K562 (cell line): ENCODE results near the gene ARF4. TPM values are rescaled to one million over a fixed set of nuclear protein-coding genes. Genes with fewer than 3 reads are reported as not detected.

ENCODE experiments used
- ATAC-seq: fragments of 200-7000 bp; cut with Tn5 transposase; 3 replicates; pipeline ENCODE4 v1.9.1; 2020; ENCODE audit warnings: moderate library complexity
- BruUV-seq: library from RNA; stranded (reverse); fragments of 400-500 nt; replicated peaks from 2 replicates; lab custom pipeline; 2021; lab: Mats Ljungman, UMichigan
- CTCF ChIA-PET: fragments of 300-600 bp; formaldehyde crosslinking; extraction: SDS; loops from one replicate; lab custom pipeline; 2021; ENCODE audit warnings: low intra/inter-chr PET ratio; lab: Yijun Ruan, JAX
- POLR2A ChIA-PET: fragments of 300-600, 350-650 bp; sonication (Branson Sonifier 250); formaldehyde crosslinking; extraction: SDS; loops from one replicate; lab custom pipeline; 2021; ENCODE audit warnings: antibody characterized with exemption, inconsistent platforms; lab: Yijun Ruan, JAX
- DNase-seq, 4 experiments: peaks; one replicate each; pipeline versions ENCODE4 v3.0.0 to v3.0.0-alpha.2; 2011 to 2018; ENCODE audit warnings: low spot score in 3 of 4, mixed read lengths in 3 of 4; ENCODE audit errors: extremely low read depth in 1 of 4
- FAIRE-seq: peaks from 2 replicates; lab custom pipeline; 2011; peaks lifted over from hg19 to GRCh38; lab: Jason Lieb, UNC
- H2AFZ ChIP-seq: 2 replicates; pipeline ENCODE4 v1.6.0; 2011; ENCODE audit warnings: low read depth, low read length, control low read depth, inconsistent platforms
- H3K27ac ChIP-seq: fragments of 200-600 bp; 3 replicates; pipeline ENCODE4 v1.8.0; 2011; ENCODE audit warnings: low read depth, mild to moderate bottlenecking, control low read depth, inconsistent platforms, low read length, moderate library complexity, mixed read lengths; ENCODE audit errors: extremely low read depth
- H3K27me3 ChIP-seq, 2 experiments: fragments of 300-600 bp in 1 of 2; 2 replicates in 1 of 2; 3 replicates in 1 of 2; pipeline versions ENCODE4 v1.6.0 to v1.8.0; 2011; ENCODE audit warnings: inconsistent platforms in 2 of 2, low read length in 2 of 2, mild to moderate bottlenecking in 1 of 2, mixed read lengths in 1 of 2, moderate library complexity in 1 of 2; ENCODE audit not compliant: control insufficient read depth in 2 of 2, insufficient read depth in 2 of 2
- H3K36me3 ChIP-seq: fragments of 300-600 bp; 3 replicates; pipeline ENCODE4 v1.8.0; 2011; ENCODE audit warnings: mild to moderate bottlenecking, low read length, inconsistent platforms; ENCODE audit not compliant: control insufficient read depth, insufficient read depth
- H3K4me1 ChIP-seq, 2 experiments: fragments of 200-600 bp in 1 of 2; replicated peaks in 1 of 2; 2 replicates in 1 of 2; 3 replicates in 1 of 2; pipeline versions ENCODE4 v1.5.1 to v1.8.0; 2011; ENCODE audit warnings: inconsistent platforms in 2 of 2, low read length in 2 of 2, mild to moderate bottlenecking in 1 of 2, mixed read lengths in 1 of 2, moderate library complexity in 1 of 2; ENCODE audit not compliant: control insufficient read depth in 2 of 2, insufficient read depth in 2 of 2
- H3K4me2 ChIP-seq: 2 replicates; pipeline ENCODE4 v1.6.1; 2011; ENCODE audit warnings: low read length, control low read depth, inconsistent platforms, mixed read lengths; ENCODE audit not compliant: insufficient read depth
- H3K4me3 ChIP-seq: fragments of 200-600 bp; sonication (generic), shearing (Covaris generic); 2 replicates; pipeline ENCODE4 v1.5.1; 2016; ENCODE audit warnings: control low read depth, inconsistent platforms
- H3K79me2 ChIP-seq: fragments of 200-600 bp; 3 replicates; pipeline ENCODE4 v1.8.0; 2011; ENCODE audit warnings: low read length, inconsistent platforms; ENCODE audit not compliant: control insufficient read depth, insufficient read depth
- H3K9ac ChIP-seq, 2 experiments: 2 replicates each; pipeline versions ENCODE4 v1.6.0 to v1.6.1; 2011; ENCODE audit warnings: low read depth in 2 of 2, low read length in 2 of 2, control low read depth in 1 of 2, inconsistent platforms in 1 of 2, mild to moderate bottlenecking in 1 of 2, mixed read lengths in 1 of 2; ENCODE audit not compliant: insufficient read depth in 1 of 2
- H3K9me1 ChIP-seq: one replicate; pipeline ENCODE4 v1.6.0; 2011; ENCODE audit warnings: inconsistent platforms, mild to moderate bottlenecking, low read length, moderate library complexity; ENCODE audit not compliant: control insufficient read depth, insufficient read depth
- H3K9me3 ChIP-seq: replicated peaks from 2 replicates; pipeline ENCODE4 v1.5.1; 2011; ENCODE audit warnings: low read depth, low read length, inconsistent platforms; ENCODE audit not compliant: control insufficient read depth, insufficient read depth
- H4K20me1 ChIP-seq: replicated peaks from 2 replicates; pipeline ENCODE4 v1.6.1; 2011; ENCODE audit warnings: low read length, inconsistent platforms, mixed read lengths; ENCODE audit not compliant: control insufficient read depth, insufficient read depth
- ATF6 ChIP-seq: sonication (generic); formaldehyde crosslinking; IDR thresholded peaks from 2 replicates; pipeline ENCODE4 v1.4.0; 2020; ENCODE audit warnings: mild to moderate bottlenecking, missing genetic modification reagents
- ETV6 ChIP-seq, 3 experiments: fragments of 150-350 bp in 1 of 3; sonication (generic) in 1 of 3; formaldehyde crosslinking in 1 of 3; IDR thresholded peaks; 2 replicates each; pipeline versions ENCODE4 v1.6.1 to v1.8.0; 2014 to 2022; ENCODE audit warnings: borderline replicate concordance in 2 of 3, low read depth in 2 of 3, antibody characterized with exemption in 1 of 3, low read length in 1 of 3, mild to moderate bottlenecking in 1 of 3, missing genetic modification reagents in 1 of 3
- HDAC8 ChIP-seq: fragments of 450-650 bp; IDR thresholded peaks from 2 replicates; pipeline ENCODE4 v1.6.1; 2016; ENCODE audit warnings: mild to moderate bottlenecking, missing genetic modification characterization, moderate library complexity, missing compliant biosample characterization
- HNRNPLL ChIP-seq: fragments of 200-400 bp; formaldehyde crosslinking; IDR thresholded peaks from 2 replicates; pipeline ENCODE4 v1.6.1; 2017; ENCODE audit warnings: low read length, low read depth, mild to moderate bottlenecking; ENCODE audit not compliant: poor library complexity, severe bottlenecking
- NFE2 ChIP-seq: IDR thresholded peaks from 2 replicates; pipeline ENCODE4 v1.6.1; 2014; ENCODE audit warnings: antibody characterized with exemption, low read depth
- POLR2H ChIP-seq: IDR thresholded peaks from 2 replicates; pipeline ENCODE4 v1.6.1; 2016; ENCODE audit warnings: missing genetic modification characterization, low read depth, mild to moderate bottlenecking, control low read depth, missing compliant biosample characterization, moderate library complexity
- PURB ChIP-seq: sonication (generic); formaldehyde crosslinking; IDR thresholded peaks from 2 replicates; pipeline ENCODE4 v1.9.0; 2021; ENCODE audit warnings: low read depth, mild to moderate bottlenecking, missing genetic modification reagents
- SAFB ChIP-seq: fragments of 200-400 bp; formaldehyde crosslinking; IDR thresholded peaks from 2 replicates; pipeline ENCODE4 v1.6.1; 2017; ENCODE audit warnings: low read depth, low read length, borderline replicate concordance
- TBL1XR1 ChIP-seq, 2 experiments: IDR thresholded peaks; 2 replicates each; pipeline ENCODE4 v1.6.1; 2012; ENCODE audit warnings: improper control_type of control experiment in 2 of 2, low read length in 2 of 2, mild to moderate bottlenecking in 1 of 2
- ZHX1 ChIP-seq: fragments of 150-350 bp; conservative IDR thresholded peaks from 2 replicates; pipeline ENCODE4 v1.6.1; 2014; ENCODE audit warnings: low read length
- ZNF124 ChIP-seq: sonication (generic); formaldehyde crosslinking; IDR thresholded peaks from 2 replicates; pipeline ENCODE4 v1.8.1; 2022; ENCODE audit warnings: missing genetic modification reagents
- ZNF778 ChIP-seq: fragments of 450-650 bp; formaldehyde crosslinking; IDR thresholded peaks from 2 replicates; pipeline ENCODE4 v1.4.0; 2020; ENCODE audit warnings: mild to moderate bottlenecking, moderate library complexity
- WGBS: fragments of 100-300 bp; shearing (Covaris generic); methylation state at CpG from one replicate; pipeline ENCODE4 v1.1.6; 2016; ENCODE audit warnings: low coverage, mixed read lengths; ENCODE audit not compliant: insufficient coverage; ENCODE audit errors: missing lambda C conversion rate; 5-methylcytosine and 5-hydroxymethylcytosine counted together
- in situ Hi-C: fragments of 300-500 bp; cut with MboI; formaldehyde crosslinking; loops from 4 replicates; pipeline ENCODE4 v1.15.0; 2018; ENCODE audit warnings: inconsistent platforms, mixed read lengths
- intact Hi-C: fragments of 100-400 bp; cut with micrococcal nuclease; formaldehyde crosslinking; loops from 2 replicates; pipeline ENCODE4 v1.14.2; 2022
- polyA plus RNA-seq, 8 experiments: library from polyadenylated mRNA; depleted of rRNA in 4 of 8; stranded (reverse) in 5 of 8; unstranded in 3 of 8; fragments of >200 nt; fragmentation: Nextera tagmentation in 2 of 8; fragmentation: Illumina TruSeq in 1 of 8; extraction: Ambion mirVana in 2 of 8; extraction: Trizol in 1 of 8; gene quantifications; 2 replicates each; pipeline versions ENCODE4 v1.2.1 to v1.2.3, GENCODE V29; 2011 to 2014; ENCODE audit warnings: inconsistent platforms in 1 of 8, missing spikeins in 1 of 8
- total RNA-seq, 7 experiments: library from RNA; depleted of rRNA in 6 of 7; stranded (reverse); fragments of >200 nt in 6 of 7; fragmentation: Illumina TruSeq in 2 of 7; extraction: Trizol in 2 of 7; gene quantifications; 2 replicates each; pipeline versions ENCODE4 v1.2.1 to v1.2.3, GENCODE V29; 2011 to 2021; ENCODE audit warnings: low replicate concordance in 1 of 7
- TF ChIP-seq, protein P1 (sequence below): fragments of 450-650 bp; IDR thresholded peaks from 2 replicates; pipeline ENCODE4 v1.6.1; 2016; ENCODE audit warnings: missing biosample characterization, missing genetic modification characterization
- TF ChIP-seq, protein P2 (sequence below): sonication (generic); formaldehyde crosslinking; IDR thresholded peaks from 2 replicates; pipeline ENCODE4 v1.9.0; 2022; ENCODE audit warnings: mild to moderate bottlenecking, missing genetic modification reagents

The ARF4 gene
- total and polyA plus RNA-seq, 9 of the 15 experiments (the other 6 are each of a cell fraction or from before 2014, with no cell fraction given): 41.1 to 273 (median 83.8) TPM

DNA sequence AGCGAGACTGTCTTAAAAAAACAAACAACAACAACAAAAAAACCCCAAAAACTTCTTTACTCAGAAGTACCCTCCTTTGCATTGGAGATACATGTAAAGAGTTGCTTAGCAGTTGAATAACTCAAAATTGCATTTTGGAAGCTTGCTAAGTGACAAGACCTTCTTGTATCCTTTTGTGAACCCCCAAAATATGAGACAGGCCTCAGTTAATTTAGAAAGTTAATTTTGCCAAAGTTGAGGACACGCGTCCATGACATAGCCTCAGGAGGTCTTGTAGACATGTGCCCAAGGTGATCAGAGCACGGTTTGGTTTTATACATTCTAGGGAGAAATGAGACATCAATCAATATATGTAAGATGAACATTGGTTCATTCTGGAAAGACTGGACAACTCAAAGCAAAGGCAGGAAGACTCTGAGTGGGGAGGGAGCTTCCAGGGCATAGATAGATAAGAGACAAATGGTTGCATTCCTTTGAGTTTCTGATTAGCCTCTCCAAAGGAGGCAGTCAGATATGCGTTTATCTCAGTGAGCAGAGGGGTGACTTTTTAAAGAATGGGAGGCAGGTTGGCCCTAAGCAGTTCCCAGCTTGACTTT lies 1.7 kb upstream of the ARF4 start:
- H2AFZ ChIP-seq: 0 out of 2 replicates have a peak overlapping the region, but pooled peaks have one; percentile 44
- peaks cover 15% of the 10 kb centered on the region; the same call in 2 of the 3 replicates for H3K36me3 ChIP-seq
- POLR2A ChIA-PET: interaction anchor here (0.6 to 1.1 kb wide), 3 partner anchors 53 to 223 kb away, joined by 3 to 4 read pairs (median 3); no protein-coding TSS in a partner anchor
- peak; percentile 33; the same call in 1 of the 2 replicates for TF ChIP-seq NFE2
- TF ChIP-seq ZNF124 (CRISPR knock-in tag): no peak
- no peak for TF ChIP-seq POLR2H (tag)
- no peak for TF ChIP-seq ATF6 (CRISPR knock-in tag)
- TF ChIP-seq ZHX1: no peak
- TF ChIP-seq HNRNPLL: no peak
- TF ChIP-seq, protein P1, sequence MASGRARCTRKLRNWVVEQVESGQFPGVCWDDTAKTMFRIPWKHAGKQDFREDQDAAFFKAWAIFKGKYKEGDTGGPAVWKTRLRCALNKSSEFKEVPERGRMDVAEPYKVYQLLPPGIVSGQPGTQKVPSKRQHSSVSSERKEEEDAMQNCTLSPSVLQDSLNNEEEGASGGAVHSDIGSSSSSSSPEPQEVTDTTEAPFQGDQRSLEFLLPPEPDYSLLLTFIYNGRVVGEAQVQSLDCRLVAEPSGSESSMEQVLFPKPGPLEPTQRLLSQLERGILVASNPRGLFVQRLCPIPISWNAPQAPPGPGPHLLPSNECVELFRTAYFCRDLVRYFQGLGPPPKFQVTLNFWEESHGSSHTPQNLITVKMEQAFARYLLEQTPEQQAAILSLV (tag): no peak
- no peak for TF ChIP-seq HDAC8 (tag)
- peak in 1 of 2 experiments; percentile 75; a peak in 2 of 4 replicates for TF ChIP-seq TBL1XR1 (IDR thresholded peaks at IDR 0.05; ENCODE audit: low read length in 2 of 2)
- TF ChIP-seq ETV6 (IDR thresholded peaks at IDR 0.05; ENCODE audit: borderline replicate concordance in 1 of 2, low read depth in 2 of 2, low read length in 1 of 2): no peak
- TF ChIP-seq ETV6 (CRISPR knock-in tag; IDR thresholded peaks at IDR 0.05; ENCODE audit: borderline replicate concordance): no peak
- TF ChIP-seq ZNF778 (CRISPR knock-in tag): no peak
- no peak for TF ChIP-seq PURB (CRISPR knock-in tag)
- TF ChIP-seq, protein P2, sequence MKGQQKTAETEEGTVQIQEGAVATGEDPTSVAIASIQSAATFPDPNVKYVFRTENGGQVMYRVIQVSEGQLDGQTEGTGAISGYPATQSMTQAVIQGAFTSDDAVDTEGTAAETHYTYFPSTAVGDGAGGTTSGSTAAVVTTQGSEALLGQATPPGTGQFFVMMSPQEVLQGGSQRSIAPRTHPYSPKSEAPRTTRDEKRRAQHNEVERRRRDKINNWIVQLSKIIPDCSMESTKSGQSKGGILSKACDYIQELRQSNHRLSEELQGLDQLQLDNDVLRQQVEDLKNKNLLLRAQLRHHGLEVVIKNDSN (CRISPR knock-in tag): no peak
- TF ChIP-seq SAFB: no peak

More for the DNA sequence above, 1.7 kb upstream of the ARF4 start:
- peak overlapping the region; percentile 42 for H3K4me3 ChIP-seq
- intact Hi-C loops (loop anchor here (5.0 kb wide), 1 partner anchor 93 kb away; the partner anchor contains the start of gene DENND6A), in situ Hi-C loops (no loop called here)
- H3K27ac ChIP-seq: peak overlapping the region; percentile 94
- H3K79me2 ChIP-seq: peaks cover 46% of the 10 kb centered on the region
- no TSS peak for BruUV-seq
- peak overlapping the region; percentile 76 for H3K4me2 ChIP-seq
- peak overlapping the region; percentile 74 to 90 for H3K9ac ChIP-seq
- peaks cover 9 to 12% of the 10 kb centered on the region in 2 experiments; a peak in 4 of 5 replicates for H3K4me1 ChIP-seq
- peaks cover 7% of the 10 kb centered on the region for H4K20me1 ChIP-seq
- CTCF ChIA-PET: no interaction called here
- FAIRE-seq (peak; percentile 78), DNase-seq (peak in 2 of 4 experiments; percentile 48 to 85), ATAC-seq (no peak)
- no peaks in the 10 kb centered on the region for H3K27me3 ChIP-seq
- H3K9me1 ChIP-seq: no peaks in the 10 kb centered on the region
- H3K9me3 ChIP-seq: no peaks in the 10 kb centered on the region
- 2% methylated on average over 4 of the region's 5 CpGs for WGBS
